ENCODE measurements around the gene SCAF4. TPM values are rescaled to one million over a fixed set of nuclear protein-coding genes. Genes with fewer than 3 reads are reported as not detected.

Gene SCAF4
- total and polyA plus RNA-seq, 9 of the 15 experiments (the other 6 are each of a cell fraction or from before 2014, with no cell fraction given) = 2.3 to 55.7 (median 17.2) TPM

- TF ChIP-seq KLF10 (CRISPR knock-in tag; IDR thresholded peaks at IDR 0.05) (no peak), ZNF395 (CRISPR knock-in tag; IDR thresholded peaks at IDR 0.05) (no peak), RFX1 (IDR thresholded peaks at IDR 0.05) (no peak), ZNF79 (CRISPR knock-in tag; IDR thresholded peaks at IDR 0.05; ENCODE audit: low read depth) (no peak), HNRNPH1 (optimal IDR thresholded peaks at IDR 0.05; ENCODE audit: low read depth, low read length) (no peak), RAD51 (IDR thresholded peaks at IDR 0.05; ENCODE audit: borderline replicate concordance, low read depth) (no peak)
Measured at GRCh38 chr21:31755027-31755426, 23.1 kb upstream of the SCAF4 start (continued).

- WGBS (ENCODE audit: insufficient coverage, low coverage, missing lambda C conversion rate) = 42% methylated on average over 1 of the region's 1 CpG
- no TSS peak for BruUV-seq (replicated peaks)
- ATAC-seq = no peak
- Histone ChIP-seq H4K20me1 (replicated peaks; ENCODE audit: control insufficient read depth, insufficient read depth, low read length) (no peaks in the 10 kb centered on the region), H3K36me3 (ENCODE audit: control insufficient read depth, insufficient read depth, low read length) (no peaks in the 10 kb centered on the region), H2AFZ (ENCODE audit: low read depth, low read length) (no peak overlapping the region), H3K79me2 (ENCODE audit: control insufficient read depth, insufficient read depth, low read length) (no peaks in the 10 kb centered on the region), H3K27ac (ENCODE audit: extremely low read depth, low read depth, low read length) (no peak overlapping the region), H3K4me3 (no peak overlapping the region), H3K4me1 (replicated peaks in 1 of 2; ENCODE audit: control insufficient read depth in 2 of 2, insufficient read depth in 2 of 2, low read length in 2 of 2) (no peaks in the 10 kb centered on the region), H3K9me3 (replicated peaks; ENCODE audit: control insufficient read depth, insufficient read depth, low read depth, low read length) (no peaks in the 10 kb centered on the region), H3K4me2 (ENCODE audit: insufficient read depth, low read length) (no peak overlapping the region), H3K27me3 (ENCODE audit: control insufficient read depth in 2 of 2, insufficient read depth in 2 of 2, low read length in 2 of 2) (0 out of 5 replicates have a peak, but pooled peaks cover 0 to 3% of the 10 kb centered on the region in 2 experiments), H3K9ac (ENCODE audit: insufficient read depth in 1 of 2, low read depth in 2 of 2, low read length in 2 of 2) (no peak overlapping the region), H3K9me1 (ENCODE audit: control insufficient read depth, insufficient read depth, low read length) (no peaks in the 10 kb centered on the region)
- CTCF ChIA-PET (ENCODE audit: low intra/inter-chr PET ratio) = no interaction called here
- TF ChIP-seq ZNF41 (CRISPR knock-in tag; conservative IDR thresholded peaks at IDR 0.05) (no peak), CBX1 (IDR thresholded peaks at IDR 0.05; ENCODE audit: low read depth) (no peak), TSHZ1 (CRISPR knock-in tag; IDR thresholded peaks at IDR 0.05) (no peak), SMAD2 (IDR thresholded peaks at IDR 0.05; ENCODE audit: low read depth, low read length) (no peak), WHSC1 (IDR thresholded peaks at IDR 0.05; ENCODE audit: low read length) (no peak), TRIM24 (IDR thresholded peaks at IDR 0.05) (no peak), E2F6 (IDR thresholded peaks at IDR 0.05; ENCODE audit: borderline replicate concordance in 1 of 2, extremely low read depth in 1 of 2, insufficient read depth in 1 of 2, insufficient read length in 1 of 2, low read depth in 1 of 2, low read length in 1 of 2, poor library complexity in 1 of 2, severe bottlenecking in 1 of 2) (no peak), HNRNPLL (IDR thresholded peaks at IDR 0.05; ENCODE audit: low read depth, low read length, poor library complexity, severe bottlenecking) (no peak), C11orf30 (IDR thresholded peaks at IDR 0.05; ENCODE audit: low read depth) (no peak), SRSF9 (IDR thresholded peaks at IDR 0.05; ENCODE audit: borderline replicate concordance, low read depth, low read length) (no peak), ZFPM2 (CRISPR knock-in tag; IDR thresholded peaks at IDR 0.05) (no peak)
- FAIRE-seq = no peak
- in situ Hi-C loops (cut with MboI) (no loop called here), intact Hi-C loops (cut with micrococcal nuclease) (no loop called here)
- POLR2A ChIA-PET = interaction anchor here (0.9 to 1.3 kb wide), 6 partner anchors 9 to 102 kb away, joined by 3 to 4 read pairs (median 3); no protein-coding TSS in a partner anchor
- no peak for DNase-seq (ENCODE audit: extremely low read depth in 1 of 4, low spot score in 3 of 4)
Measured at GRCh38 chr21:31754708-31754960, 22.7 kb upstream of the SCAF4 start.

Data from K562 (cell line).